Measurements from ENCODE around the gene DIPK1B.
"Not testable (repeated sequence)": the region's sequence is repeated elsewhere in the genome, so short reads cannot be mapped to it uniquely, and the experiment has no call there.

Gene DIPK1B

GRCh38 chr9:136765041-136765440, 52.7 kb downstream of the DIPK1B start:
- peaks cover 7% of the 10 kb centered on the region for H3K4me1 Mint-ChIP-seq
- H3K36me3 Mint-ChIP-seq (ENCODE audit: insufficient read depth), result peaks cover 1% of the 10 kb centered on the region
- no peak for ATAC-seq (replicated peaks; ENCODE audit: extremely low read depth, poor library complexity, severe bottlenecking)
- no peak overlapping the region for H3K4me3 Mint-ChIP-seq
- H3K27ac Mint-ChIP-seq (ENCODE audit: low read depth), result no peak overlapping the region
- DNase-seq (ENCODE audit: low spot score in 2 of 2), result no peak
- peaks cover 8% of the 10 kb centered on the region for H3K27me3 Mint-ChIP-seq
- H3K9me3 Mint-ChIP-seq, result no peaks in the 10 kb centered on the region

- not testable (repeated sequence) for H3K27ac Mint-ChIP-seq (ENCODE audit: low read depth); ATAC-seq (replicated peaks; ENCODE audit: extremely low read depth, poor library complexity, severe bottlenecking); H3K4me1 Mint-ChIP-seq; H3K27me3 Mint-ChIP-seq; H3K9me3 Mint-ChIP-seq; H3K4me3 Mint-ChIP-seq; DNase-seq (ENCODE audit: low spot score in 2 of 2); H3K36me3 Mint-ChIP-seq (ENCODE audit: insufficient read depth)
These were observed 53.5 kb downstream of the DIPK1B start for GRCh38 chr9:136765745-136766409.

- not testable (repeated sequence) for H3K9me3 Mint-ChIP-seq; DNase-seq (ENCODE audit: low spot score in 2 of 2); H3K27me3 Mint-ChIP-seq; H3K4me3 Mint-ChIP-seq; ATAC-seq (replicated peaks; ENCODE audit: extremely low read depth, poor library complexity, severe bottlenecking); H3K4me1 Mint-ChIP-seq; H3K36me3 Mint-ChIP-seq (ENCODE audit: insufficient read depth)
- peak overlapping the region; percentile 3 for H3K27ac Mint-ChIP-seq (ENCODE audit: low read depth)
These were observed 54.2 kb downstream of the DIPK1B start for GRCh38 chr9:136766410-136767120.

GRCh38 chr9:136769710-136770191, 57.4 kb downstream of the DIPK1B start:
- H3K4me1 Mint-ChIP-seq, result peaks cover 14% of the 10 kb centered on the region
- no peaks in the 10 kb centered on the region for H3K9me3 Mint-ChIP-seq
- DNase-seq (ENCODE audit: low spot score in 2 of 2) (no peak), ATAC-seq (replicated peaks; ENCODE audit: extremely low read depth, poor library complexity, severe bottlenecking) (peak; percentile 58)
- no peak overlapping the region for H3K27ac Mint-ChIP-seq (ENCODE audit: low read depth)
- peaks cover 20% of the 10 kb centered on the region for H3K27me3 Mint-ChIP-seq
- peaks cover 1% of the 10 kb centered on the region for H3K36me3 Mint-ChIP-seq (ENCODE audit: insufficient read depth)
- no peak overlapping the region for H3K4me3 Mint-ChIP-seq

GRCh38 chr9:136771907-136772415, 59.6 kb downstream of the DIPK1B start:
- peaks cover 9% of the 10 kb centered on the region for H3K4me1 Mint-ChIP-seq
- no peak for ATAC-seq (replicated peaks; ENCODE audit: extremely low read depth, poor library complexity, severe bottlenecking)

GRCh38 chr9:136773386-136774044, 61.1 kb downstream of the DIPK1B start:
- Mint-ChIP-seq H3K27me3 (peaks cover 43% of the 10 kb centered on the region), H3K27ac (ENCODE audit: low read depth) (no peak overlapping the region)

More at GRCh38 chr9:136771907-136772415, 59.6 kb downstream of the DIPK1B start:
- Mint-ChIP-seq H3K9me3 (no peaks in the 10 kb centered on the region), H3K27ac (ENCODE audit: low read depth) (no peak overlapping the region), H3K4me3 (no peak overlapping the region), H3K36me3 (ENCODE audit: insufficient read depth) (peaks cover 1% of the 10 kb centered on the region), H3K27me3 (peaks cover 36% of the 10 kb centered on the region)
- no peak for DNase-seq (ENCODE audit: low spot score in 2 of 2)

More at GRCh38 chr9:136773386-136774044, 61.1 kb downstream of the DIPK1B start:
- H3K9me3 Mint-ChIP-seq, result no peaks in the 10 kb centered on the region
- no peak for ATAC-seq (replicated peaks; ENCODE audit: extremely low read depth, poor library complexity, severe bottlenecking)
- H3K36me3 Mint-ChIP-seq (ENCODE audit: insufficient read depth), result peaks cover 1% of the 10 kb centered on the region
- H3K4me1 Mint-ChIP-seq, result peaks cover 6% of the 10 kb centered on the region
- DNase-seq (ENCODE audit: low spot score in 2 of 2), result no peak
- H3K4me3 Mint-ChIP-seq, result no peak overlapping the region
